ENCODE results near the gene KIAA0040. TPM values are rescaled to one million over a fixed set of nuclear protein-coding genes. Genes with fewer than 3 reads are reported as not detected.

Gene KIAA0040
- total RNA-seq, 3 donors from 2014 or later (not counting 1 experiment from before 2014, with no cell fraction given), result 18.0 to 21.2 (median 19.4) TPM

GRCh38 chr1:175207971-175208370 lies 15.4 kb upstream of the KIAA0040 start:
- WGBS (ENCODE audit: insufficient coverage), result 95% methylated on average over 2 of the region's 2 CpGs
- no peak overlapping the region for H3K27ac ChIP-seq (ENCODE audit: low read length)
- no peak for DNase-seq
- intact Hi-C loops (cut with micrococcal nuclease), result no loop called here
- TF ChIP-seq CTCF (IDR thresholded peaks at IDR 0.05), result no peak
- peaks cover 13% of the 10 kb centered on the region for H3K4me1 ChIP-seq (ENCODE audit: control insufficient read depth, insufficient read depth, low read length)
- H3K36me3 Mint-ChIP-seq, result no peaks in the 10 kb centered on the region
- H3K27me3 ChIP-seq (ENCODE audit: control insufficient read depth, insufficient read depth, low read length), result no peaks in the 10 kb centered on the region
- no peaks in the 10 kb centered on the region for H3K27me3 Mint-ChIP-seq (ENCODE audit: low read depth in 2 of 2)
- no peak overlapping the region for H3K4me3 Mint-ChIP-seq
- no peak overlapping the region for H3K4me3 ChIP-seq (ENCODE audit: low read length)
- H3K36me3 ChIP-seq (ENCODE audit: control insufficient read depth, insufficient read depth, low read length), result no peaks in the 10 kb centered on the region
- peaks cover 39 to 50% of the 10 kb centered on the region in 2 donors for H3K4me1 Mint-ChIP-seq
- no peaks in the 10 kb centered on the region for H3K9me3 ChIP-seq (ENCODE audit: control insufficient read depth, insufficient read depth, low read length)
- no peak for ATAC-seq
- no peak overlapping the region for H3K27ac Mint-ChIP-seq
- H3K9me3 Mint-ChIP-seq, result no peaks in the 10 kb centered on the region

GRCh38 chr1:175206687-175207086 lies 14.1 kb upstream of the KIAA0040 start:
- H3K27ac Mint-ChIP-seq, result no peak overlapping the region
- no peaks in the 10 kb centered on the region for H3K27me3 ChIP-seq (ENCODE audit: control insufficient read depth, insufficient read depth, low read length)
- peaks cover 30 to 41% of the 10 kb centered on the region in 2 donors for H3K4me1 Mint-ChIP-seq
- no peak overlapping the region for H3K27ac ChIP-seq (ENCODE audit: low read length)
- no peak for TF ChIP-seq CTCF (IDR thresholded peaks at IDR 0.05)
- no peaks in the 10 kb centered on the region for H3K9me3 ChIP-seq (ENCODE audit: control insufficient read depth, insufficient read depth, low read length)
- no peaks in the 10 kb centered on the region for H3K36me3 ChIP-seq (ENCODE audit: control insufficient read depth, insufficient read depth, low read length)
- intact Hi-C loops (cut with micrococcal nuclease), result no loop called here
- no peak for ATAC-seq
- no peaks in the 10 kb centered on the region for H3K9me3 Mint-ChIP-seq
- H3K27me3 Mint-ChIP-seq (ENCODE audit: low read depth in 2 of 2), result no peaks in the 10 kb centered on the region
- no peak overlapping the region for H3K4me3 Mint-ChIP-seq
- no peaks in the 10 kb centered on the region for H3K36me3 Mint-ChIP-seq
- no peak for DNase-seq
- peaks cover 13% of the 10 kb centered on the region for H3K4me1 ChIP-seq (ENCODE audit: control insufficient read depth, insufficient read depth, low read length)
- no peak overlapping the region for H3K4me3 ChIP-seq (ENCODE audit: low read length)

GRCh38 chr1:175204330-175204729 lies 11.8 kb upstream of the KIAA0040 start:
- Histone ChIP-seq H3K36me3 (ENCODE audit: control insufficient read depth, insufficient read depth, low read length) (no peaks in the 10 kb centered on the region), H3K4me1 (ENCODE audit: control insufficient read depth, insufficient read depth, low read length) (peaks cover 10% of the 10 kb centered on the region), H3K9me3 (ENCODE audit: control insufficient read depth, insufficient read depth, low read length) (no peaks in the 10 kb centered on the region), H3K27me3 (ENCODE audit: control insufficient read depth, insufficient read depth, low read length) (no peaks in the 10 kb centered on the region), H3K27ac (ENCODE audit: low read length) (no peak overlapping the region), H3K4me3 (ENCODE audit: low read length) (no peak overlapping the region)
- ATAC-seq (no peak), DNase-seq (no peak)
- Mint-ChIP-seq H3K36me3 (no peaks in the 10 kb centered on the region), H3K27ac (no peak overlapping the region), H3K4me3 (no peak overlapping the region), H3K4me1 (peaks cover 14 to 18% of the 10 kb centered on the region in 2 donors), H3K27me3 (ENCODE audit: low read depth in 2 of 2) (no peaks in the 10 kb centered on the region), H3K9me3 (no peaks in the 10 kb centered on the region)
- WGBS (ENCODE audit: insufficient coverage), result 54% methylated on average over 2 of the region's 2 CpGs
- no peak for TF ChIP-seq CTCF (IDR thresholded peaks at IDR 0.05)
- intact Hi-C loops (cut with micrococcal nuclease), result no loop called here

- peaks cover 3% of the 10 kb centered on the region for H3K4me1 ChIP-seq (ENCODE audit: control insufficient read depth, insufficient read depth, low read length)
- ATAC-seq (no peak), DNase-seq (no peak)
- 95% methylated on average over 5 of the region's 5 CpGs for WGBS (ENCODE audit: insufficient coverage)
- TF ChIP-seq CTCF (IDR thresholded peaks at IDR 0.05), result no peak
- no peaks in the 10 kb centered on the region for H3K9me3 Mint-ChIP-seq
- H3K4me3 Mint-ChIP-seq, result no peak overlapping the region
- H3K36me3 Mint-ChIP-seq, result no peaks in the 10 kb centered on the region
- H3K4me1 Mint-ChIP-seq, result peaks cover 7 to 11% of the 10 kb centered on the region in 2 donors
- no peaks in the 10 kb centered on the region for H3K27me3 ChIP-seq (ENCODE audit: control insufficient read depth, insufficient read depth, low read length)
- no peak overlapping the region for H3K27ac Mint-ChIP-seq
- no peak overlapping the region for H3K27ac ChIP-seq (ENCODE audit: low read length)
- H3K4me3 ChIP-seq (ENCODE audit: low read length), result no peak overlapping the region
- H3K27me3 Mint-ChIP-seq (ENCODE audit: low read depth in 2 of 2), result no peaks in the 10 kb centered on the region
- intact Hi-C loops (cut with micrococcal nuclease), result no loop called here
- no peaks in the 10 kb centered on the region for H3K9me3 ChIP-seq (ENCODE audit: control insufficient read depth, insufficient read depth, low read length)
- no peaks in the 10 kb centered on the region for H3K36me3 ChIP-seq (ENCODE audit: control insufficient read depth, insufficient read depth, low read length)
These were observed 11.0 kb upstream of the KIAA0040 start for GRCh38 chr1:175203570-175204068.

All from natural killer cell (primary cell).